ENCODE data around the gene RASA3. TPM values are rescaled to one million over a fixed set of nuclear protein-coding genes. Genes with fewer than 3 reads are reported as not detected.

RASA3 gene
- polyA plus RNA-seq, 1 donor from 2014 or later = 8.5 TPM

DNA sequence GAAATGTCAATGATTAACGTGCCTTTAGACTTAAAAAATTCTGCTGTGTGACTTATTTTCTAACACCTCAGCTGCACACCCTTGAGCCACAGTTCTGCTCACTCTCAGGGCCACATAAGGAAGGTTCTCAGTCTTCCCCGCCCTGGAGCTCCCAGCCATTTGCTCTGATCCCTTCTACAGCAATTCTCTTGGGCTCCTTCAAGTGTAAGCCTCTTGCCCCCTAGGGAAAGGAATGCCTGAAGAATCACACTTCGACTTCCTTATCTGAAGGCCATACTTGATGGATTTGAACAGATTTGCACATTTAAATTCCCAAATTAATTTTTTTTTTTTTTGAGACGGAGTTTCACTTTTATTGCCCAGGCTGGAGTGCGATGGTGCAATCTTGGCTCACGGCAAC is 44.2 kb downstream of the RASA3 start:
- H3K36me3 ChIP-seq (ENCODE audit: insufficient read depth, low read length) = no peaks in the 10 kb centered on the region
- no peaks in the 10 kb centered on the region for H3K79me2 ChIP-seq (replicated peaks; ENCODE audit: insufficient read depth, low read length)
- H3K27ac ChIP-seq (ENCODE audit: low read length) = no peak overlapping the region
- no peak overlapping the region for H3K4me3 ChIP-seq (ENCODE audit: low read length)
- H4K20me1 ChIP-seq (ENCODE audit: insufficient read depth) = no peaks in the 10 kb centered on the region
- no peak overlapping the region for H3K4me2 ChIP-seq (ENCODE audit: low read length)
- TF ChIP-seq, protein P1, sequence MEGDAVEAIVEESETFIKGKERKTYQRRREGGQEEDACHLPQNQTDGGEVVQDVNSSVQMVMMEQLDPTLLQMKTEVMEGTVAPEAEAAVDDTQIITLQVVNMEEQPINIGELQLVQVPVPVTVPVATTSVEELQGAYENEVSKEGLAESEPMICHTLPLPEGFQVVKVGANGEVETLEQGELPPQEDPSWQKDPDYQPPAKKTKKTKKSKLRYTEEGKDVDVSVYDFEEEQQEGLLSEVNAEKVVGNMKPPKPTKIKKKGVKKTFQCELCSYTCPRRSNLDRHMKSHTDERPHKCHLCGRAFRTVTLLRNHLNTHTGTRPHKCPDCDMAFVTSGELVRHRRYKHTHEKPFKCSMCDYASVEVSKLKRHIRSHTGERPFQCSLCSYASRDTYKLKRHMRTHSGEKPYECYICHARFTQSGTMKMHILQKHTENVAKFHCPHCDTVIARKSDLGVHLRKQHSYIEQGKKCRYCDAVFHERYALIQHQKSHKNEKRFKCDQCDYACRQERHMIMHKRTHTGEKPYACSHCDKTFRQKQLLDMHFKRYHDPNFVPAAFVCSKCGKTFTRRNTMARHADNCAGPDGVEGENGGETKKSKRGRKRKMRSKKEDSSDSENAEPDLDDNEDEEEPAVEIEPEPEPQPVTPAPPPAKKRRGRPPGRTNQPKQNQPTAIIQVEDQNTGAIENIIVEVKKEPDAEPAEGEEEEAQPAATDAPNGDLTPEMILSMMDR (IDR thresholded peaks at IDR 0.05; ENCODE audit: poor library complexity, severe bottlenecking) = no peak
- TF ChIP-seq, protein P2, sequence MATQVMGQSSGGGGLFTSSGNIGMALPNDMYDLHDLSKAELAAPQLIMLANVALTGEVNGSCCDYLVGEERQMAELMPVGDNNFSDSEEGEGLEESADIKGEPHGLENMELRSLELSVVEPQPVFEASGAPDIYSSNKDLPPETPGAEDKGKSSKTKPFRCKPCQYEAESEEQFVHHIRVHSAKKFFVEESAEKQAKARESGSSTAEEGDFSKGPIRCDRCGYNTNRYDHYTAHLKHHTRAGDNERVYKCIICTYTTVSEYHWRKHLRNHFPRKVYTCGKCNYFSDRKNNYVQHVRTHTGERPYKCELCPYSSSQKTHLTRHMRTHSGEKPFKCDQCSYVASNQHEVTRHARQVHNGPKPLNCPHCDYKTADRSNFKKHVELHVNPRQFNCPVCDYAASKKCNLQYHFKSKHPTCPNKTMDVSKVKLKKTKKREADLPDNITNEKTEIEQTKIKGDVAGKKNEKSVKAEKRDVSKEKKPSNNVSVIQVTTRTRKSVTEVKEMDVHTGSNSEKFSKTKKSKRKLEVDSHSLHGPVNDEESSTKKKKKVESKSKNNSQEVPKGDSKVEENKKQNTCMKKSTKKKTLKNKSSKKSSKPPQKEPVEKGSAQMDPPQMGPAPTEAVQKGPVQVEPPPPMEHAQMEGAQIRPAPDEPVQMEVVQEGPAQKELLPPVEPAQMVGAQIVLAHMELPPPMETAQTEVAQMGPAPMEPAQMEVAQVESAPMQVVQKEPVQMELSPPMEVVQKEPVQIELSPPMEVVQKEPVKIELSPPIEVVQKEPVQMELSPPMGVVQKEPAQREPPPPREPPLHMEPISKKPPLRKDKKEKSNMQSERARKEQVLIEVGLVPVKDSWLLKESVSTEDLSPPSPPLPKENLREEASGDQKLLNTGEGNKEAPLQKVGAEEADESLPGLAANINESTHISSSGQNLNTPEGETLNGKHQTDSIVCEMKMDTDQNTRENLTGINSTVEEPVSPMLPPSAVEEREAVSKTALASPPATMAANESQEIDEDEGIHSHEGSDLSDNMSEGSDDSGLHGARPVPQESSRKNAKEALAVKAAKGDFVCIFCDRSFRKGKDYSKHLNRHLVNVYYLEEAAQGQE (IDR thresholded peaks at IDR 0.05; ENCODE audit: borderline replicate concordance) = no peak
- no peak for TF ChIP-seq POLR2AphosphoS5 (IDR thresholded peaks at IDR 0.05)
- no peak for TF ChIP-seq EZH2 (IDR thresholded peaks at IDR 0.05; ENCODE audit: borderline replicate concordance, insufficient read depth, low read length, poor library complexity, severe bottlenecking)
- no peak for TF ChIP-seq TAF1 (IDR thresholded peaks at IDR 0.05; ENCODE audit: low read depth)
- TF ChIP-seq SMC3 (conservative IDR thresholded peaks at IDR 0.05; ENCODE audit: poor library complexity) = no peak
- TF ChIP-seq RAD21 (conservative IDR thresholded peaks at IDR 0.05) = no peak
- no peak for TF ChIP-seq MXI1 (conservative IDR thresholded peaks at IDR 0.05; ENCODE audit: poor library complexity, severe bottlenecking)
- TF ChIP-seq EP300 (conservative IDR thresholded peaks at IDR 0.05; ENCODE audit: poor library complexity, severe bottlenecking) = no peak
- H3K27me3 ChIP-seq (ENCODE audit: insufficient read depth, low read depth, low read length) = no peaks in the 10 kb centered on the region
- H2AFZ ChIP-seq (ENCODE audit: low read depth, low read length) = no peak overlapping the region
- H3K9me2 ChIP-seq (ENCODE audit: insufficient read depth, low read length) = no peaks in the 10 kb centered on the region
- no peak overlapping the region for H3K9ac ChIP-seq (ENCODE audit: low read length)
- H3F3A ChIP-seq (ENCODE audit: insufficient read depth, low read length, poor library complexity, severe bottlenecking) = no peaks in the 10 kb centered on the region
- peaks cover 10% of the 10 kb centered on the region for H3K9me3 ChIP-seq (ENCODE audit: low read length)

DNA sequence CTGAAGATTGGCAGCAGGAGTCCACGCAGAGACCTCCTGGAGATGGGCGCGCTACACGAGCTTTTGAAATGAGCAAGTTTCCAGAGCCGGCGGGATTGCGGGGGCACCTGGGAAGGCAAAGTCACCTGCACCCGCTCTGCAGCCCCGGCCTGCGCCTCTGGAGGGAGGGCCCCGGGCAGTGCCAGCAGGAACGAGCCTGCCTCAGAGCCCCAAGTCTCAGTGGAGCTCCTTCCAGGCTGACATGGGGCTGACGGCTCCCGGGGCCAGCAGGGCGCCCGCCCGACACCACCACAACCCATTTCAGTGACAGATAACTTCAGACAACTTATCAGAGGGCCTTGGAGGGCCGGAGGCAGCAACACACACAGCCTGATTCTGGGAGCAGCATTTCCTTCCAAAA is 45.0 kb downstream of the RASA3 start:
- TF ChIP-seq EZH2 (IDR thresholded peaks at IDR 0.05; ENCODE audit: borderline replicate concordance, insufficient read depth, low read length, poor library complexity, severe bottlenecking) = no peak
- TF ChIP-seq MXI1 (conservative IDR thresholded peaks at IDR 0.05; ENCODE audit: poor library complexity, severe bottlenecking) = no peak
- no peak for TF ChIP-seq POLR2AphosphoS5 (IDR thresholded peaks at IDR 0.05)
- TF ChIP-seq EP300 (conservative IDR thresholded peaks at IDR 0.05; ENCODE audit: poor library complexity, severe bottlenecking) = no peak
- TF ChIP-seq, protein P1 (IDR thresholded peaks at IDR 0.05; ENCODE audit: poor library complexity, severe bottlenecking) = no peak
- TF ChIP-seq, protein P2 (IDR thresholded peaks at IDR 0.05; ENCODE audit: borderline replicate concordance) = no peak
- TF ChIP-seq RAD21 (conservative IDR thresholded peaks at IDR 0.05) = no peak
- no peak overlapping the region for H3K27ac ChIP-seq (ENCODE audit: low read length)
- no peaks in the 10 kb centered on the region for H3K79me2 ChIP-seq (replicated peaks; ENCODE audit: insufficient read depth, low read length)
- no peaks in the 10 kb centered on the region for H3K27me3 ChIP-seq (ENCODE audit: insufficient read depth, low read depth, low read length)
- H3K9me3 ChIP-seq (ENCODE audit: low read length) = peaks cover 7% of the 10 kb centered on the region
- H3K4me3 ChIP-seq (ENCODE audit: low read length) = no peak overlapping the region
- no peak overlapping the region for H3K4me2 ChIP-seq (ENCODE audit: low read length)
- H3K9ac ChIP-seq (ENCODE audit: low read length) = no peak overlapping the region
- no peak overlapping the region for H2AFZ ChIP-seq (ENCODE audit: low read depth, low read length)
- H3K9me2 ChIP-seq (ENCODE audit: insufficient read depth, low read length) = no peaks in the 10 kb centered on the region
- no peaks in the 10 kb centered on the region for H3K36me3 ChIP-seq (ENCODE audit: insufficient read depth, low read length)
- H4K20me1 ChIP-seq (ENCODE audit: insufficient read depth) = no peaks in the 10 kb centered on the region
- no peaks in the 10 kb centered on the region for H3F3A ChIP-seq (ENCODE audit: insufficient read depth, low read length, poor library complexity, severe bottlenecking)
